ENCODE data around the gene ALDH1L2. TPM values are rescaled to one million over a fixed set of nuclear protein-coding genes. Genes with fewer than 3 reads are reported as not detected.

ALDH1L2 gene
- total RNA-seq, 2 donors from 2014 or later: 0.22 to 0.27 TPM

DNA sequence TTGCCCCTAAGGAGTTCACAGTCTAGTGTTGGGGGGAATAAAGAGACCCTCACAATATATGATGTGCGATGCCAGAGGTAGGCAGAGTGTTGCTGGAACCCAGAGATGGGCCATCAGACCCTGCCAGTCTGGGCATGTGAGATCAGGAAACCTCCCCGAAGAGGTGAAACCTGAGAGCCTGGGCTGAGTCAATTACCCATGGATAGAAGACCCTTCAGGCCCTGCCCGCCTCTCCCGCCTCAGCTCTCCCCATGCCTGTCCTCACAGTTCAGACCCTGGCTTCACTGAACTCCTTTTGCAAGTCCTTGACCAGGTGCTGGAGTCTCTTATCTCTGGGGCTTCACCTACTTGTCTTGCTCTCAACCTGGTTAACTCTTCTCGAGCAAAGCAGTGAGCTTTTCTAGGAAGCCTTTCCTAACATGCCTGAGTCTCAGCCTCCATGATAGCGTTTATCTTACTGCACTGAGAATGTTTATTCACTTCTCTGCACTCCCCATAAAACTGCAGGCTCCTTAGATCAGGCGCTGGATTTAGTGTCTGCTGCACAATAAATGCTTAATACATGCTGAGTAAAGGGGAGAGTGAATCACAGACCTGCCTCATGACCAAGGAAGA, 19.6 kb downstream of the ALDH1L2 start:
- 79 to 90% methylated on average over 5 to 7 of the region's 7 CpGs for WGBS, 2 experiments (ENCODE audit: insufficient coverage in 1 of 2, insufficient read length in 1 of 2)
- H3K9me3 Mint-ChIP-seq: no peaks in the 10 kb centered on the region
- no peaks in the 10 kb centered on the region for H3K9me3 ChIP-seq (ENCODE audit: control insufficient read depth, low read length)
- H3K27ac Mint-ChIP-seq: no peak overlapping the region
- no peak overlapping the region for H3K27ac ChIP-seq (ENCODE audit: low read depth, low read length)
- H3K36me3 Mint-ChIP-seq (ENCODE audit: low read depth): no peaks in the 10 kb centered on the region
- no peaks in the 10 kb centered on the region for H3K27me3 ChIP-seq (ENCODE audit: control insufficient read depth, insufficient read depth, low read length, poor library complexity, severe bottlenecking)
- DNase-seq: peak; percentile 59
- no peak overlapping the region for H3K4me3 Mint-ChIP-seq
- H3K9ac ChIP-seq (ENCODE audit: extremely low read depth, low read length, poor library complexity, severe bottlenecking): no peak overlapping the region
- H3K27me3 Mint-ChIP-seq (ENCODE audit: insufficient read depth): no peaks in the 10 kb centered on the region
- no peak overlapping the region for H3K4me3 ChIP-seq (ENCODE audit: low read length)
- no peaks in the 10 kb centered on the region for H3K36me3 ChIP-seq (ENCODE audit: control insufficient read depth, insufficient read depth, low read length)
- H3K4me1 Mint-ChIP-seq: peaks cover 4% of the 10 kb centered on the region
- no peaks in the 10 kb centered on the region for H3K4me1 ChIP-seq (ENCODE audit: control insufficient read depth, insufficient read depth, low read length)
- TF ChIP-seq, protein P1, sequence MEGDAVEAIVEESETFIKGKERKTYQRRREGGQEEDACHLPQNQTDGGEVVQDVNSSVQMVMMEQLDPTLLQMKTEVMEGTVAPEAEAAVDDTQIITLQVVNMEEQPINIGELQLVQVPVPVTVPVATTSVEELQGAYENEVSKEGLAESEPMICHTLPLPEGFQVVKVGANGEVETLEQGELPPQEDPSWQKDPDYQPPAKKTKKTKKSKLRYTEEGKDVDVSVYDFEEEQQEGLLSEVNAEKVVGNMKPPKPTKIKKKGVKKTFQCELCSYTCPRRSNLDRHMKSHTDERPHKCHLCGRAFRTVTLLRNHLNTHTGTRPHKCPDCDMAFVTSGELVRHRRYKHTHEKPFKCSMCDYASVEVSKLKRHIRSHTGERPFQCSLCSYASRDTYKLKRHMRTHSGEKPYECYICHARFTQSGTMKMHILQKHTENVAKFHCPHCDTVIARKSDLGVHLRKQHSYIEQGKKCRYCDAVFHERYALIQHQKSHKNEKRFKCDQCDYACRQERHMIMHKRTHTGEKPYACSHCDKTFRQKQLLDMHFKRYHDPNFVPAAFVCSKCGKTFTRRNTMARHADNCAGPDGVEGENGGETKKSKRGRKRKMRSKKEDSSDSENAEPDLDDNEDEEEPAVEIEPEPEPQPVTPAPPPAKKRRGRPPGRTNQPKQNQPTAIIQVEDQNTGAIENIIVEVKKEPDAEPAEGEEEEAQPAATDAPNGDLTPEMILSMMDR (conservative IDR thresholded peaks at IDR 0.05): no peak

DNA sequence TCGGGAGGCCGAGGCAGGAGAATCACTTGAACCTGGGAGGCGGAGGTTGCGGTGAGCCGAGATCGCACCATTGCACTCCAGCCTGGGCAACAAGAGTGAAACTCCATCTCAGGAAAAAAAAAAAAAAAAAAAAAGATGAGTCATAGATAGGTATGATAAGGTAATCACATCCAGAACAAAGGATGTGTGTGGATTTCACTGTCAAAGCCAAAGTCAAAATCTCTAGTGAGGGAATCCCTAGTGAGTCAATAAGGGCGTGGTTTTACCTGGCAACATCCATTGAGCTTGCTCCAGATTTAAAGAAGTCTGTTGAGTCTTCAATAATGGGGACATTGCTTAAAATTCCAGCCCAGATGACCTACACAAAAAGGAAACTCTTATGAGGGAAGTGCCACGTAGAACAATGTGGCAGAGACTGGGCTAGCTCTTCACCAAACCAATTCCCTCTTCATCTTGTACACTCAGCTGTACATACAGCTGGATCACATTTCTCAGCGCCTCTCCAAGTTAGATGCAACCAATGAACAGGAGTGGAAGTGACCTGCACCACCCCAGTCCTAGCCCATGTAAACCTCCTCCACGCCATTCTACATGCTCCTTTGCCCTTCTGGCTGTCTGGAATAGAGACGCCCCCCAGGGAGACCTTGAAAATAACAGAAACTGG, 23.4 kb downstream of the ALDH1L2 start:
- TF ChIP-seq, protein P1 (conservative IDR thresholded peaks at IDR 0.05): no peak
- Mint-ChIP-seq H3K27ac (no peak overlapping the region), H3K9me3 (peaks cover 2% of the 10 kb centered on the region), H3K36me3 (ENCODE audit: low read depth) (no peaks in the 10 kb centered on the region), H3K4me1 (peaks cover 4% of the 10 kb centered on the region), H3K4me3 (no peak overlapping the region), H3K27me3 (ENCODE audit: insufficient read depth) (no peaks in the 10 kb centered on the region)
- Histone ChIP-seq H3K4me1 (ENCODE audit: control insufficient read depth, insufficient read depth, low read length) (no peaks in the 10 kb centered on the region), H3K27me3 (ENCODE audit: control insufficient read depth, insufficient read depth, low read length, poor library complexity, severe bottlenecking) (no peaks in the 10 kb centered on the region), H3K4me3 (ENCODE audit: low read length) (no peak overlapping the region), H3K9ac (ENCODE audit: extremely low read depth, low read length, poor library complexity, severe bottlenecking) (no peak overlapping the region), H3K36me3 (ENCODE audit: control insufficient read depth, insufficient read depth, low read length) (no peaks in the 10 kb centered on the region), H3K27ac (ENCODE audit: low read depth, low read length) (no peak overlapping the region), H3K9me3 (ENCODE audit: control insufficient read depth, low read length) (peaks cover 18% of the 10 kb centered on the region)
- DNase-seq: no peak
- 93 to 97% methylated on average over 3 to 5 of the region's 11 CpGs for WGBS, 2 experiments (ENCODE audit: insufficient coverage in 1 of 2, insufficient read length in 1 of 2)

DNA sequence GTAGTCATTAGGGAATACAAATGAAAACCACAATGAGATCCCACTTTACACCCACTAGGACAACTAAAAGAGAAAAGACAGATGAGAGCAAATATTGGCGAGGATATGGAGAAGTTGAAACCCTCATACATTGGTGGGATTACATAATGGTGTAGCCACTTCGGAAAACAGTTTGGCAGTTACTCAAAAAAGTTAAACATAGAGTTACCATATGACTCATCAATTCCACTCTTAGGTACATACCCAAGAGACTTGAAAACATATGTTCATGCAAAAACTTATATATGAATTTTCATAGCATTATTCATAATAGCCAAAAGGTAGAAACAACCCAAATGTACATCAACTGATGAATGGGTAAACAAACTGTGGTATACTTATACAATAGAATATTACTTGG, 27.1 kb downstream of the ALDH1L2 start:
- Mint-ChIP-seq H3K4me3 (no peak overlapping the region), H3K4me1 (no peaks in the 10 kb centered on the region), H3K27ac (no peak overlapping the region), H3K9me3 (peaks cover 12% of the 10 kb centered on the region), H3K36me3 (ENCODE audit: low read depth) (no peaks in the 10 kb centered on the region), H3K27me3 (ENCODE audit: insufficient read depth) (no peaks in the 10 kb centered on the region)
- H3K4me3 ChIP-seq (ENCODE audit: low read length): no peak overlapping the region
- no peaks in the 10 kb centered on the region for H3K27me3 ChIP-seq (ENCODE audit: control insufficient read depth, insufficient read depth, low read length, poor library complexity, severe bottlenecking)
- 100% methylated on average over 1 of the region's 2 CpGs for WGBS, 2 experiments (ENCODE audit: insufficient coverage in 1 of 2, insufficient read length in 1 of 2)
- H3K9ac ChIP-seq (ENCODE audit: extremely low read depth, low read length, poor library complexity, severe bottlenecking): no peak overlapping the region
- no peaks in the 10 kb centered on the region for H3K4me1 ChIP-seq (ENCODE audit: control insufficient read depth, insufficient read depth, low read length)
- no peaks in the 10 kb centered on the region for H3K36me3 ChIP-seq (ENCODE audit: control insufficient read depth, insufficient read depth, low read length)
- H3K27ac ChIP-seq (ENCODE audit: low read depth, low read length): no peak overlapping the region
- TF ChIP-seq, protein P1 (conservative IDR thresholded peaks at IDR 0.05): no peak
- peaks cover 31% of the 10 kb centered on the region for H3K9me3 ChIP-seq (ENCODE audit: control insufficient read depth, low read length)
- no peak for DNase-seq
